ENCODE data around the gene CUL2.
"Not testable (repeated sequence)": the region's sequence is repeated elsewhere in the genome, so short reads cannot be mapped to it uniquely, and the experiment has no call there.

Gene CUL2

DNA sequence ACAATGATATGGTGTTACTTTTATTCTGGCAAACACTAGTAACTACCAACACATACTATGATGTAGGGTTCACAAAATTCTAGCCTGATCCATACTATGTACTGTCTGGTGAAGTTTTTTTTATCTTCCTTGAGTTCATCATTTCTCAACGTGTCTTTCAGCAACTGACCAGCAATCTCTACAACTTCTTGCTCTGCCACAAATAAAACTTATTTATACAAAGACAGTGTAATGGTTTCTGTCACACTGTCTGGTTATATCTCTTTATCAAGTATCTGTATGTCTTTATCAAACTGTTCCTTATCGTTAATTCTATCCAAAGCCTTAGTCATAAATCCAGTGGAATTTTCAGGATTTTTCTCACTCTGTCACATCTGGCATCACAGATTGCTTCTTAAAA lies 69.7 kb downstream of the CUL2 start:
- no peak for DNase-seq

DNA sequence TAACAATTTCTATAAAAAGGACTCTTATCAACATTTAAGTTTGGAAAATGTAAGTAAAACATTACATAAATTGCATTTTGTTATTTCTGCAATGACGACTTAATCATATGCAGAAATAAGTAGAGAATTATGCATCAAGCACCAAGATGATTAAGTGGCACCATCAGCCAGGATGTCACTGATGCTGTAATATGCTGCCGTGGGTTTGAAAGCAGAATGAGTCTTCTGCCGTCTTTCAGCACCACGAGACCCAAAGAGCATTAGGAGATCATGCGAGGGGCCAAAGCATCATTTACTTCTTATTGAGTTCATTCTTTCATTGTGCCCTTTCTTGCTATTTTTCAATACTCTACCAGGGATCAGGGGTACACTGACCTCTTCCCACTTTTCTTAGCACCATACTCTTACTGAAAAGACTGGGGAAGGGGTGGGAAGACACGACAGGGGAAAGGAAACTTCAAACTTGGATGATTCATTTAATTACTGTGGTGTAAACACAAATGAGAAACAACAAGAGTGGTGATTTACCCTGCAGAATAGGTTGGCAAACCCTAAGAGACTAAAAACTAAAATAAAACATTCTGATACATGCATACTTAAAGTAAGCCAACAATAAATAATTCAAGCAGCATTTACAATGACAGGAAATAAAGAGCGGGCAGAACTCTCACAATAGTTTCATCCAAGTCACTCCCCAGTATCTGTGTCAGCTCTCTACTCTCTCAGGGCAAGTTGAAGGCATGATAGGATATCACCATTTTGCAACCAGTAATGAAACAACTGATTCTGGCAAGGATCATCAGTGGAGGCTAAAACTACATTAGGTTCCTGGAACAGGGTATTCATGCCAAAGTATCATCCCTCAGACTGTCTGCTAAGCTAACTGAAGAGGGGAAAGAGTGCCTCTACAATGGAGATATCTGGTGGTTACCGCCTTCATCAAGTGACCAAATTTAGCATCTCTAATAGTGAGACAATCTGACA lies 70.8 kb downstream of the CUL2 start:
- DNase-seq: no peak

DNA sequence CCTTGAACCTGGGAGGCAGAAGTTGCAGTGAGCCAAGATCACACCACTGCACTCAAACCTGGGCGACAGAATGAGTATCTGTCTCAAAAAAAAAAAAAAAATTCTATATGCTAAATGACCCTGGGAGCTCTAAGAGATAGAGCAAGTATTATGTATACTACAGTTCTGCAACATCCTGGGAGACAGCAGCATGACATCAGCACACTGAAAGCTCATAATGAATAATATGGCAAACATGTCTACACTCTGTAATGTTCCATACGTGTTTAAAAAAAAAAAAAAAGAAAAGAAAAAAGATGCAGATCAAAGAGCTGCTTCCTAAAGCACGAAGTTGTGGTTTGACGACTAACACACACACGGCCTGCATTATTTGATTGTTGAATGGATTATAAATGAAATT lies 72.5 kb downstream of the CUL2 start:
- no peak for DNase-seq

DNA sequence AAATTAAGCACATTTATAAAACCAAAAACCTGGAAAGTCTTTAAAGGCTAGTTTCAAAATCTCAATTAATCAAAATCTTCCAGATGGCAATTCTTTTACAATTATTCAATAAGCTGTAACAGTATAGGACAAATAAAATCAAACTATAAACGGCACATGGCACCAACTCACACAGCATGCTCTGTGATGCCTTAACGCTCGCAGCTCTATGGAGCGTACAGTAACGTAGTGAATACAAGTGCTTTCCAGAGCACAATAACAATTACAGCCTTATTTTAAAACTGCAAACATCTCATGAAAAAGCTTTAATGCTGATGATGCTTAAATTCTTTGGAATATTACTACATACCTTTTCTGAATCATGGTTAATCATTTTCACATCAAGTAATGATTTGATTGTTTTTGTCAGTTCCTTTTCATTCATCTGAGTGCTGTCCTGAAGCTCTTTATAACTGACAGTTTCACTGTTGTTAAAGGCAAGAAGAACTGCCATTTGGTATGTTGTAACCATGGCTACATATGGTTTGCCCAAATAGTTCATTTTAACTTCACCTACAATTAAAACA lies 74.2 kb downstream of the CUL2 start:
- DNase-seq: no peak

DNA sequence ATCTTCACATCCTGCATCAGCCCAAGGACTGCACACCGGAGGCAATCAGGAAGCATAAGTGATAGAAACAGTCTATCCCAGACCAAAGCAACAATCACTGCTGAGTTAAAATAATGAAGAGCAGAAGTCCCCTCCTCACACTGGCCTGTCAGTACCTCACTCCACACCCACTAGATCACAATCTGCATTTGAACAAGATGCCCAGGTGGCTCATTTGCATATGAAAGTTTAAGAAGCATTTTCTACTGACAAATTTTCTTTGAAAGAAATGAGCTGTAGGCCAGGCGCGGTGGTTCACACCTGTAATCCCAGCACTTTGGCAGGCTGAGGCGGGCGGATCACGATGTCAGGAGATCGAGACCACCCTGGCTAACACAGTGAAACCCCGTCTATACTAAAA lies 77.4 kb downstream of the CUL2 start:
- no peak for DNase-seq

- no peak for DNase-seq
Measured at GRCh38 chr10:35011771-35012191, 78.4 kb downstream of the CUL2 start.

- no peak for DNase-seq
Measured at GRCh38 chr10:35007858-35008301, 82.3 kb downstream of the CUL2 start.

DNA sequence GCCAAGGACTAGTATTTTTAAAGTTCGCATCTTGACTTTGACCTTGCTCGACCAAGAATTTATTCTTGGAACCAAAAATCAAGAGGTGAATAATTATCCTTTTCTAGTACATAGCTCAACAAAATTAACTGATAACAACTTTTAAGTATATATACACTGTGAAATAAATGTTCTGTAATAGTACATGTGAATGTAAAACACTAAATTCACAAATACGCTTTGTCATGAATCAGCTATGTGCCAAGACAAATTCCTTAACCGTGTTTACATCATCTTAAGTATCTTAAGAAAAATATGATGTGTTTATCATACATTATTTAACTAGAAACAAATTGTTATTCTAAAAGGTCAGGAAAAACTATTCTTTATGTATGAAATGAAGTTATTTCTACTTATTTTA lies 83.3 kb downstream of the CUL2 start:
- no peak for DNase-seq

DNA sequence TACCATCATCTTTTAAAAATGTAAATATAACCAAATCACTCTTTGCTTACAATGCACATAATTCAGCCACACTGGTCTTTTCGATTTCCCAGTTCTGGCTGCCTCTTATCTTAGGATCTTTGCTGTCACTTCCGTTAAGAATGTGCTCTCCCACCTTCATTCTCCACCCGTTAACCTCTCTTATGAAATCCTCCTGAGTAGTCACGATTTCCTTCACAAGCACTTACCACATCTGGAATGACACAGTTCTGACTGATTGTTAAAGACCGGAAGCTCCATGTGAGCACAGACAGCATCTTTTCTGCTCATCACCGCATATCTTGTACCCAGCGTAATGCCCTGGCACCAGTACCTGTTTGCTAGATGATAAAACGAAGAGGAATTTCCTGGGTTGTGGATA lies 84.3 kb downstream of the CUL2 start:
- no peak for DNase-seq

DNA sequence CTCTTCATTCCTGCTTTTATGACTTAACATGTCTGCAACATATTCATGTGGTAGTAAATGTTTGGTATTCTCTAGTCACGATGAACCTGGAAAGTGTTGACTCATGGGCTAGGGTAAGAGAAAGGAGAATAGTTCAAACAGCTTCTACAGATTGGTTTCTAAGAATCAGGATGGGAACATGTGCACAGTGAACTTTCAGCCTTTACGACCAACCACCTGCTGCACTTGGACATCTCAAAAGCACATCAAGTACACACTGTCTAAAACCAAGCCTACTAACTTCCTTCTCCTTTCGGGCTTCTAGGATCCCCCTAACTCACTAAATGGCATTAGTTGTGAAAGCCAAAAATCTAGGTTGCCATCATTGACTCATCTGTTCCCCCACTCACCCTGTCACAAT lies 85.5 kb downstream of the CUL2 start:
- DNase-seq: no peak

DNA sequence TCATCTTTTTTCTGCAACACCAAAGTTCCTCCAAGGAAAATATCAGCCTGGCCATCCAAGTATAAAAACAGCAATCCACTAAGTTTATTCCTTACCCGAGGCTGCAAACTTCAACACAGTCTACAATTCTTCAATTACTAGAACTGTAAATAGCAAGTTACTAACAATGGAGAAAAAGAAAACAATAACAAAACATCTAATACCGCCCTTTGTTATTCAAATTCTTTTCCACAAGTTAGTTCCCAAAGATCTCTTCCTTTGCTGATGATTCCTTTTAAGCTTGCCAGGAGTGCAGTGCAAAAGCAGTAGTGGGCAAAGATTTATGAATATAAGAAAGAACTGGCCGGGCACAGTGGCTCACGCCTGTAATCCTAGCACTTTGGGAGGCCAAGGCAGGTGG lies 86.2 kb downstream of the CUL2 start:
- DNase-seq: no peak

DNA sequence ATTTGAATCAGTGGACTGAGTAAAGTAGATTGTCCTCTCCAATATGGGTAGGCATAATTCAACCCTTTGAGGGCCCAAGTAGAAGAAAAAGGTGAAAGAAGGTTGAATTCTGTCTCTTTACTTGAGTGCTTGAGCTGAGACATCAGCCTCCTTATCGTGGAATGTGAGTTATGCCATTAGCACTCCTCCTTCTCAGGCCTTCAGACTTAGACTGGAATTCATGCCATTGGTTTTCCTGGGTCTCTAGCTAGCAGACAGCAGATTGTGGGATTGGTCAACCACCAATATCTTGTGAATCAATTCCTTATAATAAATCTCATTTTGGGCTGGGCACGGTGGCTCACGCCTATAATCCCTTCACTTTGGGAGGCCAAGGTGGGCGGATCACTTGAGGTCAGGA lies 89.2 kb downstream of the CUL2 start:
- no peak for DNase-seq

DNA sequence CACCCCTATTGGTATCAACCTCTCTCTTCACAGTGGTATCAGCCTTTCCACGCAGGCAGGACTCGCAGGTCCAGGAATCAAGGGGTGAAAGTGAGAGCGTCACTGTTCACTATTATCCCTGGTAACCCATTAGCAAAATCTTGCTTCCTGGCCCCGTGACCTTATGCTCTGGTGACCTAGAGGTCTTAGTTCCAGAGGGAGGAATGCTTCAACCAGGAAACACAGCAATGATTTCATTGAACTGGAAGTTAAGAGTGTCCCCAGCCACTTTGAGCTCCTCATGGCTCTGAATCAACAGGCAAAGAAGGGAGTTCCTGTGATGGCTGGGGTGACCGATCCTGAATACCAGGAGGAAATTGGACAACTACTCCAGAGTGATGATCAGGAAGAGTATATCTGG lies 90.6 kb downstream of the CUL2 start:
- no peak for DNase-seq

- no peak for DNase-seq
Measured at GRCh38 chr10:34998940-34999339, 91.2 kb downstream of the CUL2 start.

- peak in 9 of 51 donors; percentile 1 to 26 (median 8) for DNase-seq
Measured at GRCh38 chr10:34996843-34997242, 93.3 kb downstream of the CUL2 start.

DNA sequence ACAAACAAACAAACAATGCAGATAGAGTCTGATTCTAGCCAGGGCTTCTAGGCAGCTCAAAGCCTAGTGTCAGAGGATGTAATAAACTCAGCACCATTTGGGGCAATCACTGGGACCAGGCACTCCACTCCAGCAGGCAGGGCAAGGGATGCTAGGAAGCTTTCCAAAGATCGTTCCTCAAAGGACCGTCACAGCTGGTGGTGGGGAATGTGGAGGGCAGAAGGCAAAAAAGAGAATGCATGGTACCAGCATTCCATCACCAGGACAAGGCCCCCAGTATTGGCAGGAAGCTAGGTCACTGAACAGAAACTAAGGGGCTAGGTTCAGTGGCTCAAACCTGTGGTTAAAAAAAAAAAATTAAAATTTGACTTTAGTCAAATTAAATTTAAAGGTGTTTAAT lies 94.2 kb downstream of the CUL2 start:
- no peak for DNase-seq

DNA sequence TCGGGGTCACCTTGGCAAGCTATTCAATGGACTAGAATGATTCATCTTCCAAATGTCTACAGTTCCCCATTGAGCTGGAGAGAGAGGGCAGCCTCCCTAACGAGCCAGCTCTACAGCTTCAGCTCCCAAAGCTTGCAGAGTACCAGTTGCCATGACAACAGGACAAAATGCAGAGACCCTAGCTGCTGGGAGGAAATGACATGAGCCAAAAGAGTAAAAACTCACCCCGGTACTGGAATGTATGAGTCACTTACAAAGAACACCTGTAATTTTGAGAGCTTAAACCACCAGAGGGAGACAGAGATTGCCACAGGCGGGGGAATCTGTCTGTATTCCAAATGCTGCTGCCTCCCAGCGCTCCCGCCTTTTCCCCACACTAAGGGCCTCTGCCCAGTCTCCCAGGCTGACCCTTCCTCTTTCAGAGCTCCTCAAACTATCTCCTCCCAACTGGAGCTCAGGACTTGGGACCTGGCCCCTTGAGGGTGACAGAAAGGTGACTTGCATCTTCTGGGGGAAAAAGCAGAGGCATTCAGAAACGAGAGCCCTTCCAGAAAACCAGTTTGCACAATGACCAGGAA lies 95.5 kb downstream of the CUL2 start:
- DNase-seq: peak in 30 of 51 donors; percentile 2 to 58 (median 18)

DNA sequence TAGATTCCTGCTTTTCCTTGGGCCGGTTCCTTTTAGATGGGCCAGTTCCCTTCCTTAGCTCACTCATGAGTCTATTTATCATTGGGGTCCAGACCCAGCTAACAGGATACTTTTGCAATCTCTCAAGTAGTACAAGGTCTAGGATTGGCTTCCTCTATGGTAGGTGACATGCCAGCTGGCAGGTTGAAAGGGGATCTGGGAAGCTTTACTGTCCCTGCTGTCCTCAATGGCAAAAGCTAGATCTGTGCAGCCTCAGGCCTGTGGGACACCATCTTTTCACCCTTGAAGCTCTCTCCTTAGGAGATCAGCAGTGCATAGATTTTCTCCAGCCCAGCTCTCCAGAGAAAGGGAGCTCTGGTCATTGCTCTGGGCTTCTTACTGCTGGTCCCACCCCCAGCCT lies 96.4 kb downstream of the CUL2 start:
- DNase-seq: no peak

GRCh38 chr10:34991117-34991516 lies 99.0 kb downstream of the CUL2 start:
- not testable (repeated sequence) for DNase-seq

- no peak for DNase-seq
Measured at GRCh38 chr10:34988397-34989067, 101.6 kb downstream of the CUL2 start.

GRCh38 chr10:34985823-34986222 lies 104.3 kb downstream of the CUL2 start:
- DNase-seq: no peak

- DNase-seq: no peak
Measured at GRCh38 chr10:34985146-34985545, 105.0 kb downstream of the CUL2 start.

All from hypothalamus (tissue), 51 donors.